HepG2 (cell line): ENCODE measurements around the gene PIP4K2B. TPM values are rescaled to one million over a fixed set of nuclear protein-coding genes. Genes with fewer than 3 reads are reported as not detected.
"Not testable (repeated sequence)": the region's sequence is repeated elsewhere in the genome, so short reads cannot be mapped to it uniquely, and the experiment has no call there.

Experiments
- ATAC-seq: fragments of 200-7000 bp; cut with Tn5 transposase; 3 replicates; pipeline ENCODE4 v1.9.1; 2020; ENCODE audit warnings: mild to moderate bottlenecking, moderate library complexity
- BruUV-seq: library from RNA; stranded (reverse); fragments of 400-500 nt; replicated peaks from 2 replicates; lab custom pipeline; 2021; lab: Mats Ljungman, UMichigan
- CTCF ChIA-PET: fragments of 300-600 bp; formaldehyde crosslinking; extraction: SDS; loops from one replicate; lab custom pipeline; 2021; ENCODE audit warnings: low total read pairs, inconsistent platforms, low intra/inter-chr PET ratio; lab: Yijun Ruan, JAX
- POLR2A ChIA-PET: fragments of 350-600 bp; sonication (Branson Sonifier 250); formaldehyde crosslinking; loops from one replicate; lab custom pipeline; 2020; ENCODE audit warnings: antibody characterized with exemption, inconsistent platforms; lab: Yijun Ruan, JAX
- DNase-seq: peaks from one replicate; pipeline ENCODE4 v3.0.0-alpha.2; 2015; ENCODE audit warnings: low spot score
- FAIRE-seq: peaks from 3 replicates; lab custom pipeline; 2011; peaks lifted over from hg19 to GRCh38; lab: Jason Lieb, UNC
- H2AFZ ChIP-seq: one replicate; pipeline ENCODE4 v1.6.1; 2011; ENCODE audit warnings: low read length, inconsistent platforms
- H3K27ac ChIP-seq: fragments of 300-600 bp; 3 replicates; pipeline ENCODE4 v1.8.0; 2011; ENCODE audit warnings: mixed run types, mild to moderate bottlenecking, mixed read lengths, low read length, inconsistent platforms; ENCODE audit not compliant: insufficient read depth; ENCODE audit errors: extremely low read length
- H3K27me3 ChIP-seq, 2 experiments: fragments of 200-600 bp in 1 of 2; 2 replicates in 1 of 2; 3 replicates in 1 of 2; pipeline versions ENCODE4 v1.6.0 to v1.8.0; 2011; ENCODE audit warnings: low read length in 2 of 2, mild to moderate bottlenecking in 2 of 2, moderate library complexity in 2 of 2, inconsistent platforms in 1 of 2; ENCODE audit not compliant: insufficient read depth in 2 of 2, control insufficient read depth in 1 of 2
- H3K36me3 ChIP-seq, 2 experiments: fragments of 200-600 bp in 1 of 2; replicated peaks in 1 of 2; 2 replicates in 1 of 2; 3 replicates in 1 of 2; pipeline versions ENCODE4 v1.5.1 to v1.8.0; 2011; ENCODE audit warnings: low read length in 2 of 2, inconsistent platforms in 1 of 2; ENCODE audit not compliant: insufficient read depth in 2 of 2, control insufficient read depth in 1 of 2
- H3K4me1 ChIP-seq: 2 replicates; pipeline ENCODE4 v1.5.1; 2012; ENCODE audit warnings: low read length, inconsistent platforms; ENCODE audit not compliant: insufficient read depth
- H3K4me2 ChIP-seq: 2 replicates; pipeline ENCODE4 v1.6.0; 2011; ENCODE audit warnings: low read depth, low read length, inconsistent platforms
- H3K4me3 ChIP-seq, 3 experiments: fragments of 200-600 bp in 1 of 3; sonication (generic), shearing (Covaris generic) in 1 of 3; replicated peaks in 1 of 3; 2 replicates each; pipeline ENCODE4 v1.5.1; 2011 to 2016; ENCODE audit warnings: low read length in 3 of 3, inconsistent platforms in 2 of 3, low read depth in 2 of 3, mild to moderate bottlenecking in 2 of 3, control low read depth in 1 of 3, mixed read lengths in 1 of 3; ENCODE audit not compliant: insufficient read depth in 1 of 3
- H3K79me2 ChIP-seq: one replicate; pipeline ENCODE4 v1.6.1; 2011; ENCODE audit warnings: low read length, inconsistent platforms; ENCODE audit not compliant: insufficient read depth
- H3K9ac ChIP-seq: 2 replicates; pipeline ENCODE4 v1.6.0; 2011; ENCODE audit warnings: mild to moderate bottlenecking, low read depth, low read length, inconsistent platforms; ENCODE audit not compliant: insufficient read depth
- H3K9me3 ChIP-seq: 2 replicates; pipeline ENCODE4 v1.5.1; 2012; ENCODE audit warnings: mild to moderate bottlenecking, low read length
- H4K20me1 ChIP-seq: 2 replicates; pipeline ENCODE4 v1.6.0; 2011; ENCODE audit warnings: inconsistent platforms, mild to moderate bottlenecking, low read length, moderate library complexity; ENCODE audit not compliant: insufficient read depth
- CBX2 ChIP-seq, 2 experiments: fragments of 200-600 bp in 1 of 2; sonication (generic); formaldehyde crosslinking in 1 of 2; IDR thresholded peaks; 2 replicates each; pipeline versions ENCODE4 v1.7.0 to v1.8.1; 2018 to 2022; ENCODE audit warnings: low read depth in 2 of 2, low read length in 1 of 2, mild to moderate bottlenecking in 1 of 2, missing genetic modification reagents in 1 of 2
- HNF4A ChIP-seq: sonication (generic); formaldehyde crosslinking; IDR thresholded peaks from 2 replicates; pipeline ENCODE4 v1.4.0; 2020; ENCODE audit warnings: missing genetic modification reagents
- PHF8 ChIP-seq: sonication (generic); formaldehyde crosslinking; IDR thresholded peaks from 2 replicates; pipeline ENCODE4 v1.5.0; 2020; ENCODE audit warnings: missing genetic modification reagents
- ZNF101 ChIP-seq: sonication (generic); formaldehyde crosslinking; IDR thresholded peaks from 2 replicates; pipeline ENCODE4 v1.4.0; 2020; ENCODE audit warnings: mild to moderate bottlenecking, low read depth, missing genetic modification reagents, borderline replicate concordance
- ZNF121 ChIP-seq: sonication (generic); formaldehyde crosslinking; IDR thresholded peaks from 2 replicates; pipeline ENCODE4 v1.5.0; 2020; ENCODE audit warnings: mild to moderate bottlenecking, missing genetic modification reagents
- ZNF232 ChIP-seq: sonication (generic); formaldehyde crosslinking; IDR thresholded peaks from 2 replicates; pipeline ENCODE4 v1.4.0; 2020; ENCODE audit warnings: missing genetic modification reagents, borderline replicate concordance
- ZNF678 ChIP-seq: sonication (generic); formaldehyde crosslinking; IDR thresholded peaks from 2 replicates; pipeline ENCODE4 v1.4.0; 2020; ENCODE audit warnings: mild to moderate bottlenecking, missing genetic modification reagents
- WGBS: methylation state at CpG from one replicate; pipeline ENCODE4 v1.1.6; 2017; ENCODE audit warnings: low lambda C conversion rate; 5-methylcytosine and 5-hydroxymethylcytosine counted together
- in situ Hi-C: cut with HindIII; loops from 2 replicates; pipeline ENCODE4 v1.10.0; 2017; ENCODE audit warnings: low pct_unique_long_range_greater_than_20kb; ENCODE audit not compliant: extremely low pct_ligation_motif_present
- intact Hi-C: fragments of 100-400 bp; cut with micrococcal nuclease; formaldehyde crosslinking; loops from one replicate; pipeline ENCODE4 v1.10.0; 2022; ENCODE audit not compliant: unreplicated experiment
- polyA plus RNA-seq, 8 experiments: library from polyadenylated mRNA; depleted of rRNA in 3 of 8; stranded (reverse) in 7 of 8; unstranded in 1 of 8; fragments of >200 nt; fragmentation: Illumina TruSeq in 4 of 8; extraction: Trizol in 4 of 8; gene quantifications; 2 replicates each; pipeline versions ENCODE4 v1.2.1 to v1.2.3, GENCODE V29; 2011 to 2016; ENCODE audit warnings: low read depth in 4 of 8, missing spikeins in 1 of 8, mixed read lengths in 1 of 8; ENCODE audit not compliant: insufficient read depth in 1 of 8
- total RNA-seq, 5 experiments: library from RNA; depleted of rRNA; stranded (reverse); fragments of >200 nt; fragmentation: Illumina TruSeq; extraction: Trizol; gene quantifications; 2 replicates each; pipeline ENCODE4 v1.2.3, GENCODE V29; 2016; ENCODE audit warnings: low read depth in 1 of 5

PIP4K2B gene
- total and polyA plus RNA-seq, 2 of the 13 experiments (the other 11 are each of a cell fraction or from before 2014, with no cell fraction given): 20.4 to 54.0 TPM

- no peak for TF ChIP-seq PHF8 (CRISPR knock-in tag)
- no peak for TF ChIP-seq ZNF232 (CRISPR knock-in tag)
- no peak for TF ChIP-seq CBX2 (IDR thresholded peaks at IDR 0.05; ENCODE audit: low read depth, low read length)
- no peak for TF ChIP-seq CBX2 (CRISPR knock-in tag; IDR thresholded peaks at IDR 0.05; ENCODE audit: low read depth)
Measured at GRCh38 chr17:38794221-38794620, 5.1 kb downstream of the PIP4K2B start (continued).

DNA sequence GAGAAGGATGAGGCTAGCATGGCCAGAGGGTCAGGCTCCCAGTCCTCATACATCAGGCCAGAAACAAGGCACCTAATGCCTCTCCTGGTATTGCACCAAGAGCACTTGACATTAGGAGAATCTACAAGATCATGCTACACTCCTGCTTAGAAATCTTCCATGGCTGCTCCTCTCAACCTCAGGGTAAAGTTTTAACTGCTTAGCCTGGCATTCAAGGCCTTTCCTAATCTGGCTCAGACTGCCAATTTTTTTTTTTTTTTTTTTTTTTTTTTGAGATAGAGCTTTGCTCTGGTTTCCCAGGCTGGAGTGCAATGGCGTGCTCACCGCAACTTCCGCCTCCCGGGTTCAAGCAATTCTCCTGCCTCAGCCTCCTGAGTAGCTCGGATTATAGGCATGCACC lies 8.2 kb downstream of the PIP4K2B start:
- peaks cover 29% of the 10 kb centered on the region for H3K79me2 ChIP-seq
- H3K4me3 ChIP-seq: no peak overlapping the region
- BruUV-seq: no TSS peak
- H3K36me3 ChIP-seq: peaks cover 5 to 17% of the 10 kb centered on the region in 2 experiments
- 0 out of 2 replicates have a peak, but pooled peaks cover 2% of the 10 kb centered on the region for H4K20me1 ChIP-seq
- intact Hi-C loops: no loop called here
- WGBS: 87% methylated on average over 5 of the region's 5 CpGs
- H3K4me2 ChIP-seq: no peak overlapping the region
- H3K9ac ChIP-seq: no peak overlapping the region
- H3K4me1 ChIP-seq: peaks cover 9% of the 10 kb centered on the region
- H2AFZ ChIP-seq: no peak overlapping the region
- ATAC-seq: no peak
- no peak overlapping the region for H3K27ac ChIP-seq
- CTCF ChIA-PET: no interaction called here
- no peak for DNase-seq
- FAIRE-seq: no peak
- no peaks in the 10 kb centered on the region for H3K27me3 ChIP-seq
- H3K9me3 ChIP-seq: no peaks in the 10 kb centered on the region
- TF ChIP-seq HNF4A (no peak), ZNF101 (CRISPR knock-in tag) (no peak), ZNF678 (CRISPR knock-in tag) (no peak)
- TF ChIP-seq, all 625 proteins: peak for 0
- POLR2A ChIA-PET: no interaction called here
- in situ Hi-C loops: no loop called here

DNA sequence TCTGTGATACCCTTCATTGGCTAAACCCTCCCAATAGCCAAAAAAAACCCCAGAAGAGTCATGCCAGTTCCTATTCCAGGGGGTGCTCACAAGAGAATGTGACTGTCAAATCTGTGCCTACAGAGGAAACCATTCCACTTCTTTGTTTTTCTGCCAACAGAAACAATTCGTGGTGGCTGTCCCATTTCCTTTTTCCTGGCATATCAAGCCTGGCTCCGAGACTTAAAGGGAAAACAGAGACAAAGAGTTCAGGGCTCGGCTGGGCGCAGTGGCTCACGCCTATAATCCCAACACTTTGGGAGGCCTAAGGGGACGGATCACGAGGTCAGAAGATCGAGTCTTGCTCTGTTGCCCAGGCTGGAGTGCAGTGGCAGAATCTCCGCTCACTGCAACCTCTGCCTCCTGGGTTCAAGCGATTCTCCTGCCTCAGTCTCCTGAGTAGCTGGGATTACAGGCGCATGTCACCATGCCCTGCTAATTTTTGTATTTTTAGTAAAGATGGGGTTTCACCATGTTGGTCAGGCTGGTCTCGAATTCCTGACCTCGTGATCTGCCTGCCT lies 9.1 kb downstream of the PIP4K2B start:
- H3K36me3 ChIP-seq: peaks cover 9 to 24% of the 10 kb centered on the region in 2 experiments
- H3K9me3 ChIP-seq, H3K4me3 ChIP-seq, intact Hi-C loops, CTCF ChIA-PET, in situ Hi-C loops, H3K9ac ChIP-seq, H3K4me2 ChIP-seq, H3K4me1 ChIP-seq, H3K27me3 ChIP-seq, BruUV-seq, H4K20me1 ChIP-seq, POLR2A ChIA-PET, H2AFZ ChIP-seq, DNase-seq, FAIRE-seq, H3K27ac ChIP-seq, ATAC-seq: not testable (repeated sequence)
- WGBS: over 99% methylated on average over 13 of the region's 13 CpGs
- TF ChIP-seq ZNF121: peak; percentile 65; the same call in 1 of the 2 replicates
- peaks cover 21% of the 10 kb centered on the region for H3K79me2 ChIP-seq
